HG03064 (cell line): ENCODE measurements around the gene ZNF35.

ENCODE experiments used
- ATAC-seq: cut with Tn5 transposase; IDR thresholded peaks from one replicate; pipeline ENCODE4 v1.9.1; 2021; ENCODE audit warnings: low read depth; ENCODE audit not compliant: unreplicated experiment

ZNF35 gene

GRCh38 chr3:44682182-44682896 is 33.8 kb downstream of the ZNF35 start:
- no peak for ATAC-seq

- peak; percentile 81 for ATAC-seq
These were observed 36.7 kb downstream of the ZNF35 start for GRCh38 chr3:44685128-44685800.

GRCh38 chr3:44687898-44688297 is 39.4 kb downstream of the ZNF35 start:
- no peak for ATAC-seq
